GM13976 (cell line): ENCODE results near the gene PKNOX2.

ENCODE experiments used
- DNase-seq: peaks from one replicate; pipeline ENCODE4 v3.0.0; 2012; ENCODE audit warnings: low spot score
- CTCF ChIP-seq: IDR thresholded peaks from 2 replicates; pipeline ENCODE4 v1.5.1; 2012; ENCODE audit warnings: borderline replicate concordance, mild to moderate bottlenecking; ENCODE audit not compliant: insufficient read depth; ENCODE audit errors: extremely low read depth, missing control alignments, control extremely low read depth
- in situ Hi-C: fragments of 300-500 bp; cut with MboI; formaldehyde crosslinking; loops from one replicate; pipeline ENCODE4 v1.12.0; 2022; ENCODE audit warnings: low sequenced_read_pairs, mixed read lengths, inconsistent platforms; ENCODE audit not compliant: unreplicated experiment

PKNOX2 gene

GRCh38 chr11:125479137-125479536, 314.6 kb downstream of the PKNOX2 start:
- no peak for TF ChIP-seq CTCF
- no peak for DNase-seq
- in situ Hi-C loops, result no loop called here

- DNase-seq, result no peak
- no peak for TF ChIP-seq CTCF
- in situ Hi-C loops, result no loop called here
These were observed 317.0 kb downstream of the PKNOX2 start for GRCh38 chr11:125481531-125481930.
